HepG2 (cell line): ENCODE results near the gene HMMR. TPM values are rescaled to one million over a fixed set of nuclear protein-coding genes. Genes with fewer than 3 reads are reported as not detected.

Experiments
- AGO1 ChIP-seq: fragments of 200-400 bp; formaldehyde crosslinking; IDR thresholded peaks from 2 replicates; pipeline ENCODE4 v1.6.1; 2017; ENCODE audit warnings: mild to moderate bottlenecking, low read depth, low read length, moderate library complexity; ENCODE audit not compliant: poor library complexity, severe bottlenecking
- ELF3 ChIP-seq: IDR thresholded peaks from 2 replicates; pipeline ENCODE4 v1.6.1; 2016; ENCODE audit warnings: missing genetic modification reagents, missing compliant biosample characterization
- FOXA1 ChIP-seq, 2 experiments: fragments of 450-650 bp in 1 of 2; sonication (generic) in 1 of 2; formaldehyde crosslinking in 1 of 2; IDR thresholded peaks; 2 replicates each; pipeline versions ENCODE4 v1.4.0 to v1.6.1; 2016 to 2020; ENCODE audit warnings: missing genetic modification reagents in 1 of 2
- HDAC6 ChIP-seq: fragments of 200-600 bp; sonication (generic); IDR thresholded peaks from 2 replicates; pipeline ENCODE4 v1.7.0; 2017; ENCODE audit warnings: mild to moderate bottlenecking, antibody characterized with exemption, low read length, low read depth
- IKZF1 ChIP-seq: fragments of 450-650 bp; IDR thresholded peaks from 2 replicates; pipeline ENCODE4 v1.7.1; 2016
- ISX ChIP-seq: sonication (generic); formaldehyde crosslinking; conservative IDR thresholded peaks from 2 replicates; pipeline ENCODE4 v1.5.0; 2020; ENCODE audit warnings: missing genetic modification reagents
- MIXL1 ChIP-seq: IDR thresholded peaks from 2 replicates; pipeline ENCODE4 v1.6.1; 2016
- MXD1 ChIP-seq: sonication (generic); formaldehyde crosslinking; IDR thresholded peaks from 2 replicates; pipeline ENCODE4 v1.4.0; 2020; ENCODE audit warnings: mild to moderate bottlenecking, missing genetic modification reagents
- NBN ChIP-seq: fragments of 450-650 bp; conservative IDR thresholded peaks from 2 replicates; pipeline ENCODE4 v1.6.1; 2017
- RFXANK ChIP-seq: IDR thresholded peaks from 2 replicates; pipeline ENCODE4 v1.6.1; 2016
- SMARCC2 ChIP-seq: fragments of 450-650 bp; IDR thresholded peaks from 2 replicates; pipeline ENCODE4 v1.6.1; 2017; ENCODE audit warnings: antibody characterized with exemption, mild to moderate bottlenecking
- U2AF2 ChIP-seq: fragments of 200-400 bp; formaldehyde crosslinking; IDR thresholded peaks from 2 replicates; pipeline ENCODE4 v1.6.1; 2017; ENCODE audit warnings: low read depth, mild to moderate bottlenecking, low read length
- ZFAT ChIP-seq: sonication (generic); formaldehyde crosslinking; conservative IDR thresholded peaks from 2 replicates; pipeline ENCODE4 v1.8.1; 2023; ENCODE audit warnings: missing genetic modification reagents, inconsistent platforms
- ZFX ChIP-seq: sonication (generic); formaldehyde crosslinking; IDR thresholded peaks from 2 replicates; pipeline ENCODE4 v1.4.0; 2020; ENCODE audit warnings: mild to moderate bottlenecking, low read depth, missing genetic modification reagents, moderate library complexity
- ZGPAT ChIP-seq: IDR thresholded peaks from 2 replicates; pipeline ENCODE4 v1.6.1; 2016; ENCODE audit warnings: mild to moderate bottlenecking
- ZMYM3 ChIP-seq: sonication (generic); formaldehyde crosslinking; IDR thresholded peaks from 2 replicates; pipeline ENCODE4 v1.5.1; 2020; ENCODE audit warnings: mild to moderate bottlenecking, missing genetic modification reagents
- ZNF20 ChIP-seq: sonication (generic); formaldehyde crosslinking; IDR thresholded peaks from 2 replicates; pipeline ENCODE4 v1.4.0; 2020; ENCODE audit warnings: mild to moderate bottlenecking, moderate library complexity, missing genetic modification reagents
- ZNF207 ChIP-seq: fragments of 450-650 bp; IDR thresholded peaks from 2 replicates; pipeline ENCODE4 v1.6.1; 2016; ENCODE audit warnings: antibody characterized with exemption, borderline replicate concordance
- ZNF224 ChIP-seq: sonication (generic); formaldehyde crosslinking; IDR thresholded peaks from 2 replicates; pipeline ENCODE4 v1.5.0; 2020; ENCODE audit warnings: mild to moderate bottlenecking, missing genetic modification reagents
- ZNF253 ChIP-seq: sonication (generic); formaldehyde crosslinking; IDR thresholded peaks from 2 replicates; pipeline ENCODE4 v1.8.0; 2022; ENCODE audit warnings: mild to moderate bottlenecking, missing genetic modification reagents, borderline replicate concordance
- ZNF775 ChIP-seq: sonication (generic); formaldehyde crosslinking; IDR thresholded peaks from 2 replicates; pipeline ENCODE4 v1.4.0; 2020; ENCODE audit warnings: missing genetic modification reagents, mild to moderate bottlenecking, moderate library complexity, borderline replicate concordance
- polyA plus RNA-seq, 8 experiments: library from polyadenylated mRNA; depleted of rRNA in 3 of 8; stranded (reverse) in 7 of 8; unstranded in 1 of 8; fragments of >200 nt; fragmentation: Illumina TruSeq in 4 of 8; extraction: Trizol in 4 of 8; gene quantifications; 2 replicates each; pipeline versions ENCODE4 v1.2.1 to v1.2.3, GENCODE V29; 2011 to 2016; ENCODE audit warnings: low read depth in 4 of 8, missing spikeins in 1 of 8, mixed read lengths in 1 of 8; ENCODE audit not compliant: insufficient read depth in 1 of 8
- total RNA-seq, 5 experiments: library from RNA; depleted of rRNA; stranded (reverse); fragments of >200 nt; fragmentation: Illumina TruSeq; extraction: Trizol; gene quantifications; 2 replicates each; pipeline ENCODE4 v1.2.3, GENCODE V29; 2016; ENCODE audit warnings: low read depth in 1 of 5
- TF ChIP-seq, protein P1 (sequence below): sonication (generic); formaldehyde crosslinking; IDR thresholded peaks from 2 replicates; pipeline ENCODE4 v1.4.0; 2020; ENCODE audit warnings: mild to moderate bottlenecking, missing genetic modification reagents, borderline replicate concordance
- TF ChIP-seq, protein P2 (sequence below): sonication (generic); formaldehyde crosslinking; IDR thresholded peaks from 2 replicates; pipeline ENCODE4 v1.4.0; 2020; ENCODE audit warnings: low read depth, missing genetic modification reagents

The HMMR gene
- total and polyA plus RNA-seq, 2 of the 13 experiments (the other 11 are each of a cell fraction or from before 2014, with no cell fraction given): 8.5 to 48.3 TPM

GRCh38 chr5:163437309-163438182 lies 22.9 kb upstream of the HMMR start, which contains the start of gene CCNG1 (continued):
- TF ChIP-seq, protein P1, sequence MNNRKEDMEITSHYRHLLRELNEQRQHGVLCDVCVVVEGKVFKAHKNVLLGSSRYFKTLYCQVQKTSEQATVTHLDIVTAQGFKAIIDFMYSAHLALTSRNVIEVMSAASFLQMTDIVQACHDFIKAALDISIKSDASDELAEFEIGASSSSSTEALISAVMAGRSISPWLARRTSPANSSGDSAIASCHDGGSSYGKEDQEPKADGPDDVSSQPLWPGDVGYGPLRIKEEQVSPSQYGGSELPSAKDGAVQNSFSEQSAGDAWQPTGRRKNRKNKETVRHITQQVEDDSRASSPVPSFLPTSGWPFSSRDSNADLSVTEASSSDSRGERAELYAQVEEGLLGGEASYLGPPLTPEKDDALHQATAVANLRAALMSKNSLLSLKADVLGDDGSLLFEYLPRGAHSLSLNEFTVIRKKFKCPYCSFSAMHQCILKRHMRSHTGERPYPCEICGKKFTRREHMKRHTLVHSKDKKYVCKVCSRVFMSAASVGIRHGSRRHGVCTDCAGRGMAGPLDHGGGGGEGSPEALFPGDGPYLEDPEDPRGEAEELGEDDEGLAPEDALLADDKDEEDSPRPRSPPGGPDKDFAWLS (CRISPR knock-in tag): no peak
- TF ChIP-seq ZGPAT (CRISPR knock-in tag) (peak; percentile 91), ZFX (CRISPR knock-in tag) (peak; percentile 95), IKZF1 (no peak), AGO1 (no peak), ZNF20 (CRISPR knock-in tag) (no peak), ISX (CRISPR knock-in tag) (no peak), ELF3 (CRISPR knock-in tag) (no peak), MIXL1 (CRISPR knock-in tag) (peak; percentile 80), ZFAT (no peak), RFXANK (no peak), SMARCC2 (no peak), FOXA1 (IDR thresholded peaks at IDR 0.05) (no peak), FOXA1 (CRISPR knock-in tag; IDR thresholded peaks at IDR 0.05) (no peak; the same call in 1 of the 2 replicates), ZNF253 (CRISPR knock-in tag) (no peak), MXD1 (CRISPR knock-in tag) (peak; percentile 53; the same call in 1 of the 2 replicates), ZNF224 (no peak), ZNF775 (CRISPR knock-in tag) (no peak), ZNF207 (no peak), ZMYM3 (CRISPR knock-in tag) (no peak), HDAC6 (no peak), NBN (no peak), U2AF2 (no peak)
- TF ChIP-seq, protein P2, sequence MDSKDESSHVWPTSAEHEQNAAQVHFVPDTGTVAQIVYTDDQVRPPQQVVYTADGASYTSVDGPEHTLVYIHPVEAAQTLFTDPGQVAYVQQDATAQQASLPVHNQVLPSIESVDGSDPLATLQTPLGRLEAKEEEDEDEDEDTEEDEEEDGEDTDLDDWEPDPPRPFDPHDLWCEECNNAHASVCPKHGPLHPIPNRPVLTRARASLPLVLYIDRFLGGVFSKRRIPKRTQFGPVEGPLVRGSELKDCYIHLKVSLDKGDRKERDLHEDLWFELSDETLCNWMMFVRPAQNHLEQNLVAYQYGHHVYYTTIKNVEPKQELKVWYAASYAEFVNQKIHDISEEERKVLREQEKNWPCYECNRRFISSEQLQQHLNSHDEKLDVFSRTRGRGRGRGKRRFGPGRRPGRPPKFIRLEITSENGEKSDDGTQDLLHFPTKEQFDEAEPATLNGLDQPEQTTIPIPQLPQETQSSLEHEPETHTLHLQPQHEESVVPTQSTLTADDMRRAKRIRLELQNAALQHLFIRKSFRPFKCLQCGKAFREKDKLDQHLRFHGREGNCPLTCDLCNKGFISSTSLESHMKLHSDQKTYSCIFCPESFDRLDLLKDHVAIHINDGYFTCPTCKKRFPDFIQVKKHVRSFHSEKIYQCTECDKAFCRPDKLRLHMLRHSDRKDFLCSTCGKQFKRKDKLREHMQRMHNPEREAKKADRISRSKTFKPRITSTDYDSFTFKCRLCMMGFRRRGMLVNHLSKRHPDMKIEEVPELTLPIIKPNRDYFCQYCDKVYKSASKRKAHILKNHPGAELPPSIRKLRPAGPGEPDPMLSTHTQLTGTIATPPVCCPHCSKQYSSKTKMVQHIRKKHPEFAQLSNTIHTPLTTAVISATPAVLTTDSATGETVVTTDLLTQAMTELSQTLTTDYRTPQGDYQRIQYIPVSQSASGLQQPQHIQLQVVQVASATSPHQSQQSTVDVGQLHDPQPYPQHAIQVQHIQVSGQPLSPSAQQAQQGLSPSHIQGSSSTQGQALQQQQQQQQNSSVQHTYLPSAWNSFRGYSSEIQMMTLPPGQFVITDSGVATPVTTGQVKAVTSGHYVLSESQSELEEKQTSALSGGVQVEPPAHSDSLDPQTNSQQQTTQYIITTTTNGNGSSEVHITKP: no peak
